Neuronal stem cell (in vitro differentiated cells): Measurements from ENCODE around the gene TMEM151B.

Experiments used
- DNase-seq: peaks from one replicate; pipeline ENCODE4 v3.0.0-alpha.2; 2013; ENCODE audit warnings: low spot score
- H2AFZ ChIP-seq: one replicate; pipeline ENCODE4 v1.6.1; 2013; ENCODE audit warnings: mild to moderate bottlenecking, low read length, inconsistent platforms
- H2AK5ac ChIP-seq: 2 replicates; pipeline ENCODE4 v1.6.1; 2013; ENCODE audit warnings: low read depth, mild to moderate bottlenecking, inconsistent platforms, low read length, moderate library complexity, mixed read lengths
- H2BK120ac ChIP-seq: 2 replicates; pipeline ENCODE4 v1.6.1; 2013; ENCODE audit warnings: low read depth, mild to moderate bottlenecking, inconsistent platforms, low read length, moderate library complexity, mixed read lengths
- H2BK12ac ChIP-seq: one replicate; pipeline ENCODE4 v1.6.1; 2013; ENCODE audit warnings: low read length, inconsistent platforms
- H2BK15ac ChIP-seq: 2 replicates; pipeline ENCODE4 v1.6.1; 2013; ENCODE audit warnings: mild to moderate bottlenecking, low read length, inconsistent platforms, mixed read lengths
- H2BK5ac ChIP-seq: one replicate; pipeline ENCODE4 v1.6.1; 2013; ENCODE audit warnings: inconsistent platforms, mild to moderate bottlenecking, low read length, moderate library complexity
- H3K14ac ChIP-seq: one replicate; pipeline ENCODE4 v1.6.1; 2013; ENCODE audit warnings: low read length, inconsistent platforms
- H3K18ac ChIP-seq: 2 replicates; pipeline ENCODE4 v1.6.1; 2013; ENCODE audit warnings: low read length, inconsistent platforms
- H3K23ac ChIP-seq: 2 replicates; pipeline ENCODE4 v1.6.1; 2013; ENCODE audit warnings: low read depth, mild to moderate bottlenecking, mixed read lengths, low read length, inconsistent platforms; ENCODE audit not compliant: poor library complexity
- H3K27ac ChIP-seq: replicated peaks from 3 replicates; pipeline ENCODE4 v1.5.1; 2013; ENCODE audit warnings: low read length, inconsistent platforms
- H3K27me3 ChIP-seq, 3 experiments: 2 replicates each; pipeline ENCODE4 v1.6.1; 2013; ENCODE audit warnings: low read length in 3 of 3, mild to moderate bottlenecking in 2 of 3, inconsistent platforms in 1 of 3, low read depth in 1 of 3, mixed read lengths in 1 of 3, moderate library complexity in 1 of 3; ENCODE audit not compliant: control insufficient read depth in 3 of 3, insufficient read depth in 3 of 3
- H3K36me3 ChIP-seq, 2 donors: replicated peaks in 1 of 2; 2 replicates each; pipeline ENCODE4 v1.6.1; 2013; ENCODE audit warnings: low read length in 2 of 2; ENCODE audit not compliant: control insufficient read depth in 2 of 2, insufficient read depth in 2 of 2
- H3K4ac ChIP-seq: 2 replicates; pipeline ENCODE4 v1.6.1; 2013; ENCODE audit warnings: inconsistent platforms, mild to moderate bottlenecking, low read length, moderate library complexity
- H3K4me1 ChIP-seq, 2 donors: 1 replicate in 1 of 2; 2 replicates in 1 of 2; pipeline ENCODE4 v1.6.1; 2013; ENCODE audit warnings: low read length in 2 of 2, low read depth in 1 of 2; ENCODE audit not compliant: control insufficient read depth in 2 of 2, insufficient read depth in 1 of 2
- H3K4me2 ChIP-seq: one replicate; pipeline ENCODE4 v1.6.1; 2013; ENCODE audit warnings: mild to moderate bottlenecking, low read length, inconsistent platforms; ENCODE audit not compliant: insufficient read depth, poor library complexity, severe bottlenecking
- H3K4me3 ChIP-seq, 2 donors: 2 replicates each; pipeline ENCODE4 v1.5.1; 2013; ENCODE audit warnings: low read length in 2 of 2, mild to moderate bottlenecking in 2 of 2, inconsistent platforms in 1 of 2, moderate library complexity in 1 of 2
- H3K79me1 ChIP-seq: one replicate; pipeline ENCODE4 v1.6.1; 2013; ENCODE audit warnings: low read depth, mild to moderate bottlenecking, inconsistent platforms, low read length, moderate library complexity
- H3K9ac ChIP-seq: one replicate; pipeline ENCODE4 v1.6.1; 2013; ENCODE audit warnings: mild to moderate bottlenecking, low read depth, low read length, inconsistent platforms; ENCODE audit not compliant: poor library complexity
- H3K9me3 ChIP-seq, 2 donors: replicated peaks in 1 of 2; 2 replicates each; pipeline versions ENCODE3 to v1.6.1; 2013; ENCODE audit warnings: low read length in 2 of 2, mild to moderate bottlenecking in 2 of 2, inconsistent platforms in 1 of 2, low read depth in 1 of 2, mixed read lengths in 1 of 2, moderate library complexity in 1 of 2; ENCODE audit not compliant: control insufficient read depth in 2 of 2, insufficient read depth in 1 of 2
- H4K8ac ChIP-seq: one replicate; pipeline ENCODE4 v1.6.1; 2013; ENCODE audit warnings: low read depth, mild to moderate bottlenecking, inconsistent platforms, low read length, moderate library complexity
- H4K91ac ChIP-seq: one replicate; pipeline ENCODE4 v1.6.1; 2013; ENCODE audit warnings: low read length, low read depth, mild to moderate bottlenecking, inconsistent platforms; ENCODE audit not compliant: poor library complexity
- whole genome bisulfite sequencing, 2 donors: extraction: QIAGEN DNeasy Blood & Tissue Kit; methylation state at CpG; one replicate each; pipeline ENCODE4 v1.1.7; 2013; ENCODE audit warnings: missing lambda C conversion rate in 2 of 2, mixed read lengths in 1 of 2; ENCODE audit not compliant: insufficient read length in 2 of 2, insufficient replicate concordance in 1 of 2; ENCODE audit errors: extremely low coverage in 2 of 2; 5-methylcytosine and 5-hydroxymethylcytosine counted together

TMEM151B gene

DNA sequence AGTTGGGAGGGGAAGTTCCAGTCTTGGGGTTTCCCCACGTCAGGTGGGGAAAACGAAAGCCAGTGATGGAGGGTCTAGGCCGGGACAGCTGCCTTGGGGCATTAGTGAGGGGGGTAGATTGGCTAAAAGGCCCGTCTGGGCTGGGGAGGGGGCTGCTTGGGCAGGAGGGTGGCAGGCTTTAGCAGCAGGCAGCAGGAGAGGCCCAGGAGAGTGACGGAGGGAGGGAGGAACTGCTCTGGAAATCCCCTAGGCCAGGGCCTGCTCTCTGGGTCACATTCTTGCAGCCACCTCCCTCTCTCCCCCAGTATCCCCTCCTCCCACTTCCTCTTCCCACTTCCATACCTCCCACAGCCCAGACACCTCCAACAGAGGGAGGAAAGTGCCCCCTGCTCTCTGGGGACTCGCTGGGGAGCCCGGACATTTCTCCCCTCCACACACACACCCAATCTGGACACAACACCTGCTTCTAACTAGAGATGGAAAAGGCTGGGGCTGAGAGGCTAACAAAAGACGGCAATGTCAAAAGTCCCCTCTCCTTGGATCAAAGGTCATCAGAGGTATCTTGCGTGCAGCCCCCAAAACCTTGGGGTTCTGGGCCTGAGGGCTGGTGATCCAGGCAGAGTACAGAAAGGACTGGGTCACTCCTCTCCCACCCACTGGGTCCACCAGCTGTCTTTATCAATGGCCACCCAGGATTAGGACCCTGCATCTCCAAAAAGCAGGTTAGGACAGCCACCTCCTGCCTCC is 6.7 kb upstream of the TMEM151B start:
- H3K9me3 ChIP-seq: no peaks in the 10 kb centered on the region
- no CpG with 5 or more reads among the region's 9 CpGs for WGBS, 2 donors
- peak overlapping the region; percentile 90 for H3K4me2 ChIP-seq
- peaks cover 13 to 44% of the 10 kb centered on the region in 2 donors for H3K36me3 ChIP-seq
- H2BK12ac ChIP-seq: no peak overlapping the region
- H3K27ac ChIP-seq: no peak overlapping the region
- H4K8ac ChIP-seq: no peak overlapping the region
- H3K18ac ChIP-seq: no peak overlapping the region
- H3K9ac ChIP-seq: peak overlapping the region; percentile 60
- H3K4me3 ChIP-seq: peak overlapping the region in 1 of 2 donors; percentile 83
- no peak overlapping the region for H3K4ac ChIP-seq
- peak overlapping the region; percentile 17 for H2BK15ac ChIP-seq
- H4K91ac ChIP-seq: no peak overlapping the region
- peaks cover 2% of the 10 kb centered on the region for H3K79me1 ChIP-seq
- H3K4me1 ChIP-seq: peaks cover 20 to 32% of the 10 kb centered on the region in 2 donors
- DNase-seq: no peak
- peak overlapping the region; percentile 26 for H2AK5ac ChIP-seq
- no peak overlapping the region for H2BK120ac ChIP-seq
- no peak overlapping the region for H3K14ac ChIP-seq
- no peak overlapping the region for H3K23ac ChIP-seq
- H2BK5ac ChIP-seq: no peak overlapping the region
- H2AFZ ChIP-seq: no peak overlapping the region
- H3K27me3 ChIP-seq: no peaks in the 10 kb centered on the region

- Histone ChIP-seq H3K79me1 (peaks cover 2% of the 10 kb centered on the region), H2AK5ac (no peak overlapping the region), H3K9ac (peak overlapping the region; percentile 84), H3K4me1 (peaks cover 27 to 41% of the 10 kb centered on the region in 2 donors), H2BK120ac (no peak overlapping the region), H4K8ac (no peak overlapping the region), H2BK15ac (peak overlapping the region; percentile 30), H3K23ac (peak overlapping the region; percentile 62), H2AFZ (peak overlapping the region; percentile 90), H3K4me3 (peak overlapping the region; percentile 81 to 83), H3K18ac (peak overlapping the region; percentile 87), H4K91ac (no peak overlapping the region), H3K27ac (no peak overlapping the region), H3K36me3 (peaks cover 10 to 36% of the 10 kb centered on the region in 2 donors), H2BK12ac (no peak overlapping the region), H3K9me3 (no peaks in the 10 kb centered on the region), H3K4ac (no peak overlapping the region), H3K4me2 (peak overlapping the region; percentile 90), H3K27me3 (no peaks in the 10 kb centered on the region), H2BK5ac (no peak overlapping the region), H3K14ac (peak overlapping the region; percentile 22)
- WGBS, 2 donors: no CpG with 5 or more reads among the region's 13 CpGs
- no peak for DNase-seq
These were observed 5.9 kb upstream of the TMEM151B start for GRCh38 chr6:44264154-44265006.

DNA sequence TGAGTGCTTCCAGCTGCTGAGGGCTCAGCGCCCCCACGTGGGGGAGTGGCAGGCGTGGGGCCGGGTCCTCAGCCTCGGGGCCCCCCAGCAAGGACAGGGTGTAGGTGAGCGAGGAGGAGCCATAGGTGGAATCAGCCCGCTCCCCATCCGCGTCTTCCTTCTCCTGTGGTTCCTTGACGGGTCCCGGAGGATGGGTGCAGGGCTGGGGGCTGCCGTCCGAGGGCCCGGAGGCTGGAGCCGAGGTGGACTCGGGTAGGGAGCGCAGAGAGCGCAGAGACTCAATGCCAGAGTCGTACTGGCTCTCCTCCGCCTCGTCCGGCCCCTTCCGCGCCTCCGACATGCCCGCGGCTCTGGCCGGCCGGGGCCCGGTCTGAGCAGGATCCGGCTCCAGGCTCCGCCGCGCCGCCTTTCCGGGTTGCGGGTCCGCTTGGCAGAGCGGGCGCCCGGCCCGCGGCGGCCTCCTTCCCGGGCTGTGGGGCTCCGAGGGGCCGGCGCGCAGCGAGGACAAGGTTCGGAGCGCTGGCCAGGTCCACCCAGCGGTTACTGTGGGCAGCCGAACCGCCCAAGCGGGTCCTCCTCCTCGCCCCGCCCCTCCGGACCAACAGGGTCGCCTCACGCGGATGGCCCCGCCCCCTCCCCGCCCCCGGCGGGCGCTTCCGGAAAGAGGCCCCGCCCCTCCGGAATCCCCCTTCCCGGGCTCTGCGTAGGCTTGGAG is 5.1 kb upstream of the TMEM151B start, which contains the start of gene NFKBIE:
Gene NFKBIE (minus strand): TSS at position 545 of the 715 bp plus-strand sequence. CDS start 205 bp downstream, at position 340.
- H3K36me3 ChIP-seq: peaks cover 3 to 28% of the 10 kb centered on the region in 2 donors
- peak within 1 kb of the TSS; percentile 22 for H3K14ac ChIP-seq
- H4K91ac ChIP-seq: no peak within 1 kb of the TSS
- peak within 1 kb of the TSS; percentile 82 for H2AK5ac ChIP-seq
- peak within 1 kb of the TSS; percentile 81 to 83 for H3K4me3 ChIP-seq
- H2BK120ac ChIP-seq: no peak within 1 kb of the TSS
- peak; percentile 86 for DNase-seq
- H3K79me1 ChIP-seq: peaks cover 2% of the 10 kb centered on the region
- no peaks in the 10 kb centered on the region for H3K9me3 ChIP-seq
- H3K4me2 ChIP-seq: peak within 1 kb of the TSS; percentile 90
- peak within 1 kb of the TSS; percentile 84 for H3K9ac ChIP-seq
- peak within 1 kb of the TSS; percentile 90 for H2AFZ ChIP-seq
- H3K4me1 ChIP-seq: peaks cover 35 to 48% of the 10 kb centered on the region in 2 donors
- no peak within 1 kb of the TSS for H3K4ac ChIP-seq
- no peaks in the 10 kb centered on the region for H3K27me3 ChIP-seq
- H2BK12ac ChIP-seq: no peak within 1 kb of the TSS
- H3K23ac ChIP-seq: peak within 1 kb of the TSS; percentile 62
- peak within 1 kb of the TSS; percentile 87 for H3K18ac ChIP-seq
- H2BK5ac ChIP-seq: no peak within 1 kb of the TSS
- no peak within 1 kb of the TSS for H4K8ac ChIP-seq
- peak within 1 kb of the TSS; percentile 30 for H2BK15ac ChIP-seq
- no CpG with 5 or more reads among the region's 72 CpGs for WGBS, 2 donors
- H3K27ac ChIP-seq: no peak within 1 kb of the TSS
